ENCODE measurements around the gene OR10V1. TPM values are rescaled to one million over a fixed set of nuclear protein-coding genes. Genes with fewer than 3 reads are reported as not detected.

Gene OR10V1
- polyA plus RNA-seq, 10 donors, result not detected

DNA sequence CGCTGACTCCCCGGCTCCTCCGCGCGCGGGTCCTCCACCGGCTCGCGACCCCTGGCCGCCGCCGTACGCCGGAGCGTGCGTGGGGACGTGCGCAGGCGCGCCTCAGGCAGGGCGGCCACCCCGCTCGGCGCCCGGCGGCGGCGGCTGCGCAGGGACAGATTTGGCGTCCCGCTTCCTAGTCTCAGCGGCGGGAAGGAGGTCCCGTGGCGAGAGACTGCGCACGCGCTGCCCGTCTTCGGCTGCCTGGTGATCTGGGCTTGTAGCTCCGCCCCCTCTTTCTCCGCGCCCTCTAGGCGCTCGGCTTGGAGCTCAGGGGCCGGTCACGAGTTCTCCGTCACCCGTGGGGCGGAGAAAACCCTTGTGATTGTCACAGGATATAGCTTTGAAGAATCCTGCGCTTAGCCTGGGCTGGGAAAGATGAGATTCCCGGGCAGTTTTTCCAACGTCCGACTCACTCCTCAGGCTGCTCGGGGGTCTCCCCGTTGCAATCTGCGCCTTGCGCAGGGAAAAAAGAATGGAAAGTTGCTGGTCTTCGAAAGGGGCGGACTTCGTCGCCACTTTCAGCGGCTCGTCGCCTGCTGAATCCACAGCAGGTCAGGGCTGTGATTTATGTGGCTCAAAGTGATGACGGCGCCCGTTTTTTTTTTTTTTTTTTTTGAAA, 44.6 kb downstream of the OR10V1 start, which contains the start of gene PATL1:
PATL1 (minus strand) TSS at position 88 of the 661 bp plus-strand sequence. CDS start 142 bp downstream, outside the sequence.
- DNase-seq, result peak; percentile 99 to 100 (median 100)

DNA sequence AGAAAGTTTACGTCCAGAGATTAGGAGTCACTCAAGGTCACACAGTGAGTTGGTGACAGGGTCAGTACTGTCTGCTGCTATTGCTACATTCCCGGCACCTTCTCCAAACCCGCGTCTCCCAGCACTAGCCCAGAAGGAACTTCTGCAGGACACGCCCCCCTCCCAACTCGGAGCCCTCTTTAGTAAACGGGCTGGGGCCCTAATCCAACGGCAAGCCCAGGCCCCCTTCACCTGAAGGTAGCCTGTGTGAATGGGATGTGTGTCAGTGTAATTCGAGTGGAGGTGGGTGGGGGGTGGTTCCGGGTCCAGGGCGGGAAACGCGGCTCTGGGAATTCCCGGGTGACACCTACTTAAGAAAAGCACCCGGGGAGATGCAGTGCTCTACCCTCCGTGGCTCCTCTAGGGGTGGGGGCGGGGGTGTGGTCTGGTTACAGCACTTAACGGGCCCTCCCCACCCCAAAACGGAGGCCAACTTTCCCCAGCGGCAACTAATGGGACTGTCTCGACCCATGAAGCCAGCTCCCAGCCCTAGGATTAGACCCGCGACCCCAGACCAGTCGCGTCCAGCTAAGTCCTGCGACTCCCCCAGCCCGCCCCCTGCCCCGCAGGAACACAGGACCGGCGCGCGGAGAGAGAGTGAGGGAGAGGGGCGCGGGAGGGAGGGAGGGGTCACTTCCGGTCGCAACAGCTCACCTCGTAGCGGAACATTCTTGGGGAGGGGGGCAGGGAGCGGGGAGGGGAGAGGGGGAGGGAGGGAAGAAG, 45.3 kb downstream of the OR10V1 start:
- peak; percentile 17 to 75 (median 26) for DNase-seq

- no peak for DNase-seq
These were observed 45.8 kb downstream of the OR10V1 start for GRCh38 chr11:59667812-59668187.

- no peak for DNase-seq
These were observed 46.7 kb downstream of the OR10V1 start for GRCh38 chr11:59666969-59667368.

Other genes with a start within 250 kb of the OR10V1 start
- not detected for gene OR4D10, start 240.5 kb downstream of the OR10V1 start, polyA plus RNA-seq (ENCODE audit: insufficient read length in 10 of 10)
- gene OR4D11, start 210.3 kb downstream of the OR10V1 start, polyA plus RNA-seq (ENCODE audit: insufficient read length in 10 of 10), result not detected
- under 1 TPM in 4 of 10 donors, not detected in 6; 0.03 to 0.05 (median 0.03) TPM for gene OR4D9, start 202.3 kb downstream of the OR10V1 start, polyA plus RNA-seq (ENCODE audit: insufficient read length in 10 of 10)
- 10 to 100 TPM; 42.7 to 64.8 (median 47.5) TPM for gene OSBP, start 98.1 kb downstream of the OR10V1 start, polyA plus RNA-seq (ENCODE audit: insufficient read length in 10 of 10)
- 10 to 100 TPM; 21.2 to 33.3 (median 27.2) TPM for gene PATL1, start 44.8 kb downstream of the OR10V1 start, polyA plus RNA-seq (ENCODE audit: insufficient read length in 10 of 10)
- 1 to 10 TPM; 2.9 to 8.5 (median 5.4) TPM for gene STX3, start 41.5 kb upstream of the OR10V1 start, polyA plus RNA-seq (ENCODE audit: insufficient read length in 10 of 10)
- 10 to 100 TPM; 32.3 to 37.2 (median 34.3) TPM for gene MRPL16, start 96.9 kb upstream of the OR10V1 start, polyA plus RNA-seq (ENCODE audit: insufficient read length in 10 of 10)
- under 1 TPM in 1 of 10 donors, not detected in 9; 0.08 TPM for gene CBLIF, start 131.7 kb upstream of the OR10V1 start, polyA plus RNA-seq (ENCODE audit: insufficient read length in 10 of 10)
- gene TCN1, start 152.6 kb upstream of the OR10V1 start, polyA plus RNA-seq (ENCODE audit: insufficient read length in 10 of 10), result under 1 TPM in 3 of 10 donors, not detected in 7; 0.16 to 0.38 (median 0.22) TPM
- gene OOSP3, start 164.9 kb upstream of the OR10V1 start, polyA plus RNA-seq (ENCODE audit: insufficient read length in 10 of 10), result not detected
- not detected for gene OOSP1, start 224.6 kb upstream of the OR10V1 start, polyA plus RNA-seq (ENCODE audit: insufficient read length in 10 of 10)

All from muscle of back (tissue), 11 donors.